HG02571 (cell line): ENCODE measurements around the gene TPRG1L.
"Not testable (repeated sequence)": the region's sequence is repeated elsewhere in the genome, so short reads cannot be mapped to it uniquely, and the experiment has no call there.

Experiments used
- ATAC-seq: cut with Tn5 transposase; IDR thresholded peaks from one replicate; pipeline ENCODE4 v1.9.1; 2021; ENCODE audit warnings: mild to moderate bottlenecking, moderate library complexity; ENCODE audit not compliant: unreplicated experiment

TPRG1L gene

DNA sequence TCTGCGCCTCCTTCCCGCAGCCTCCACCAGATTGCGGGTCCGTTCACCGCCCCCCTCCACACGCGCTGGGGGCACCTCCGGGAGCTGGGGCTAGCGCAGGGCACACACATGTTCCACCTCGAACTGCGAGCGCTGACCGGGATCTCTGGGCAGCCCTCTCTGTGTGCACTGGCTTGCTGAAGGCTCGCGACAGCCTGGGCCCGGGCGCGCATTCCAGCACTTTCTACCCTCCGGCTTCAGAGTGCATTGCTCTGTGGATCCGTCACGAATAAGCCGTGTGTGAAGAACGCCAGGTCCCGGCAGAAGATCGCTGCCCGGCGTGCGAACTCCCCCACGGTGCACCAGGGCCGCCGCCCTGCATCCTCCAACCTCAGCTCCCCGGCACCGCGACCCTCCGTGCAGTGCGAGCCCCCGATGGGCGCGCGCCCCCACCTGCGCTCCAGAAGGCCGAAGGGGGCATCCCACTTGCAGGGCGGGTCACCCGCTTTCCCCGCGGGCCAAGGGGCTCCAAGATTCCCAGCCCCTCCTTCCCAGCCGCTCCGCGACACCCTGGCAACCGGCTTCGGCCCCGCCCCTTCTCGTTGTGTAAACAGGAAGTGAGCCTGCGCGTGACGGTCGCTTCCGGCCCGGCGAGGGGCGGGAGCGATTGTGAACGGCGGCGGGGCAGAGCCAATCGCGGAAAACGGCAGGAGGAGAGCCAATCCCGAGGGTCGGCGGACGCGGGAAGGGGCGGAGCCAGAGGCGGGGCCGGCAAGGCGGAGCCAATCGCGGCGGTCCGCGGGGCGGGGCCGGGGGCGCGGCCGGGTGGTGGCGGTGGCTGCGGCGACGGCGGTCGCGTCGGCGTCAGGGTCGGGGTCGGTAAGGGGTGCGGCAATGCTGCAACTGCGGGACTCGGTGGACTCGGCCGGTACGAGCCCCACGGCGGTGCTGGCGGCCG lies at the start of gene TPRG1L:
TPRG1L (plus strand) TSS at position 816 of the 937 bp plus-strand sequence; CDS start at position 874, 58 bp downstream.
- ATAC-seq, result peak; percentile 90

GRCh38 chr1:3575515-3575914 lies 49.3 kb upstream of the TPRG1L start:
- ATAC-seq, result not testable (repeated sequence)

DNA sequence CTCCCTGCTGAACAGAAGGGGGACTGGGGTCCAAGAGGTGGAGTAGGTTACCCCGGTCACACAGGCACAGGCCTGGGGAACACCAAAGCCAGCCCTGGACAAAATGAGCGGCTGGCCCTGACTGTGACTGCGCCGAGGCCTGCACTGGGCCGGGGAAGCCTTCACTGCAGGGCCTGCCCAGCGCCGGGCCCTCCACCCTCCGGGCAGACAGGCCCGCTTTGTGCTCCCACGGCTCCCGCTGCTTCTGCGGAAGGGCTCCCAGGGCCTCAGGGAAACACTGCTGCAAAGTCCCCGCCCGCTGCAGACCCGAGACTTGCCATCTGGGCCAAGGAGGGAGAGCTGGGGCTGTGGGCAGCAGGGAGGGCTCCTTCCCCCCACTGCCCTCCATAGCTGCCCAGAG lies 48.8 kb upstream of the TPRG1L start:
- ATAC-seq, result no peak

DNA sequence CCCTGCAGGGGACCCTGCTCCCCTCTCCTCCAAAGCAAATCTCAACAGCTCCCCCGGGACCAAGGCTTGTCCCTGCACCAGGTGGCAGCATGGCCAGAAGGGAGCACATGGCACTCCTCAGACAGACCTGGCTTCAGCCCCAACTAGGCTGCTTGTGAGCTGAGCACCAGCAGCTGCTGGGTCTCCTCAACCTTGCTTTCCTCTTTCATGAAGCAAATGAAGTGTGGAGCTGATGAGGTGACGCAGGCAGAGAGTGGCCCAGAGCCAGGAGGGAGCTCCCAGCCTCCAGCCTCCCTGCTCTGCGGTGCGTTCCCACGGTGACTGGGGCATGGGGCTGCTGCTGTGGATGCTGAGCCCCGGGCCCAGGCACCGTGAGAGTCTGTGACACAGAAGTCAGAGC lies 47.5 kb upstream of the TPRG1L start:
- ATAC-seq, result no peak

DNA sequence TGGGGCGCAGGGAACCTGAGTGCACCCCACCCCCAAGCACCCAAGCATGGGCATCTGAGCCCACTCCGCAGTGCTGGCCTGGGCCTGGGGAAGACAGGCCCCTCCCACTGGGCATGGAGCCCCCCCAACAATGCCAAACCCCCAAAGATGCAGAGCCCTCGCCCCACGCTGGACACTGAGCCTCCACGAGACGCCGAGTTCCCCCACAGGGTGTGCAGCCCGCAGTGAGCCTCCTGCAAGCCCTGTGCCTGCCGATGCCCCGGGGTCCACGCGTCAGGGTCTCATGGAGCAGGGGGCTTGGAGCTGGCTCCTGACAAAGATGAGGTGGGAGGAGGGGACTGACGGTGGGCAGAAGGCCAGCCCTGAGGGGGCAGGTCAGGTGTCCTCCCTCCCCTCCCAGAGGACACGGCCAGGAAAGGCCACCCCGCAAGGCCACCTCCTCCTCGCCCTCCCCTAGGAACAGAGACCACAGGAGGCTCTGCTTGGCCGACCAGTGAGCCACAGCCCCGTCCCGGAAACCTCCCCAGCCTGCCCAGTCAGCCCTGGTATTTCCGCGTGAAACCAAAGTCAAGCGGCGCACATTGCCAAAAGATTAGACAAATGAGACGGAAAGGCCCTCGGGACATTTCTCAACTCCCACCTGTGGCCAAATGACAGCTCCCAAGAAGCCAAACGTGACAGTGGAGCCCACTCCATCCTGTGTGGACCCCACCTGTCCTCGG lies 46.9 kb upstream of the TPRG1L start:
- ATAC-seq, result no peak

- no peak for ATAC-seq
These were observed 46.4 kb upstream of the TPRG1L start for GRCh38 chr1:3578433-3578805.

DNA sequence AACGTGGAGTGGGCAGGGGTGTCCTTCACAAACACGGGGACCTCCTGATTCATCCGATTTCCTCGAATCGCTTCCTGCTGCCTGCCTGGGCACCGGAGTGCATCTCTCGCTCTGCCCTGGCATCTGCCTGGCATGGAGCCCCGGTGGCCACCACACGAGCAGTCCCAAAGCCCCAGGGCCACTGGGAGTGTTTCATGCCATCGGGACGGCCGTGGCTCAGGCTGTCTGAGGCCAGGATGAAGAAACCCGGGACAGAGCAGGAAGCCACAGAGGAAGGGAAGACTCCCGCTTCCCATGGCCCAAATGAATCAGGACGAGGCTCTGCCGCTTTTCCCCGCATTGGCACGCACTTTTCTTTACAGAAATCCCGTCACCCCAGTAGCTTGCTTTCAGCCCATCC lies 45.9 kb upstream of the TPRG1L start:
- no peak for ATAC-seq

GRCh38 chr1:3579626-3580025 lies 45.2 kb upstream of the TPRG1L start:
- no peak for ATAC-seq

DNA sequence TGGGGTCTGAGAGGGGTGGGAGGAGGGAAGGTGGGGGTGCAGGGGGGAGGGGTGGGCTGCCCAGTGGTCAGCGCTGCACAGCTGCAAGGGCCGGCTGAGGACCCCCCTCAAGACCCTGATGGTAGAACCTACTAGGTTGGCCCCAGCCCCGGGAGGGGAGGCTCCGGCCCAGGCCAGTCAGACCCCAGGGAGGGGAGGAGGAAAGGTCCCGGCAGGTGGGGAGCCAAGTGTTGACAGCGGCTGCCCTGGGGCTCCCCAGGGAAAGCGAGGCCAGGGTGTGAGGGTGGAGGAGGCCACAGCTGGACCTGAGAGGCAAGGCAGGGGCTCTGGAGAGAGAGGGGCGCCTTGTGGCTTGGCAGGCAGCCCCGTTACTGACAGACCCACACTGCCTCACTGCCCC lies 44.6 kb upstream of the TPRG1L start:
- no peak for ATAC-seq

DNA sequence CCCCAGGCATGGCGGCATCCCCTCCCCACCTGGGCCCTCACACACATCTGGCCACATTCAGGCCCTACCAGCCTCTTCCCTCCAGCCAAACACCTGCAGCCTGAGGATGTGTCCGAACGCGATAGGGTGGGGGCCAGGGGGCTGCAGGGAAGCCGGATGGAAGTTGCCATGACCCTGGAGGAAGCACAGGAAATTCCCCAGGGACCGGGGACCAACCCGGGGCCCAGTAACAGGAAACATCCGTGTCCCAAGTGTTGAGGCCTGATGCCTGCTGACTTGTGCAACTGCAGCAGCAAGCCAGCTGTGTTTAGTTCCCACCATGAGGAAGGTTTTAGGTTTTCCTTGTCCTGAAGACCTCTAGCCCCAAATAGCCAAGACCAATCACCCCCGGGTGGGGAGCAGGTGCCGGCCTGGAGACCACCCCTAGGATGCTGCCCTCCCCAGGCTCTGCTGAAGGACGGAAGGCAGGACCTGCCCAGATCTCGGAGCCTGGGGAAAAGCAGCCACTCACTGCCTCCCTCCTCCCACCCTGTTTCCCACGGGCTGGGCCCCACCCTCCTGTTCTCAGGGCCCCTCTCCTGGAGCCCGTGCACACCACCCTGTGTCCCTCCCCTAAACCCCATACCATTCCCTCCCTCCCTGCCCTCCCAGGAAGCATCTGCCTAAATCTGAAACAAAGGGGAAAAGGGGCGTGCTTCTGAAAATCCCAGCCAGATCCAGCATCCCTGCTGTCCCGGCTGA lies 43.3 kb upstream of the TPRG1L start:
- ATAC-seq, result no peak

GRCh38 chr1:3583751-3584150 lies 41.1 kb upstream of the TPRG1L start:
- not testable (repeated sequence) for ATAC-seq

GRCh38 chr1:3584915-3585314 lies 39.9 kb upstream of the TPRG1L start:
- no peak for ATAC-seq

DNA sequence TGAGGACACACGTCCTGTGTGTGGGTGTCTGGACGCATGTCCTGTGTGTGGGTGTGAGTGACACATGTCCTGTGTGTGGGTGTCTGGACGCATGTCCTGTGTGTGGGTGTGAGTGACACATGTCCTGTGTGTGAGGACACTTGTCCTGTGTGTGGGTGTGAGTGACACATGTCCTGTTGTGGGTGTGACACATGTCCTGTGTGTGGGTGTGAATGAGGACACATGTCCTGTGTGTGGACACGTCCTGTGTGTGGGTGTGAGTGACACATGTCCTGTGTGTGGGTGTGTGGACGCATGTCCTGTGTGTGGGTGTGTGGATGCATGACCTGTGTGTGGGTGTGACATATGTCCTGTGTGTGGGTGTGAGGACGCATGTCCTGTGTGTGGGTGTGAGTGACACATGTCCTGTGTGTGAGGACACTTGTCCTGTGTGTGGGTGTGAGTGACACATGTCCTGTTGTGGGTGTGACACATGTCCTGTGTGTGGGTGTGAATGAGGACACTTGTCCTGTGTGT lies 39.4 kb upstream of the TPRG1L start:
- ATAC-seq, result not testable (repeated sequence)

GRCh38 chr1:3585940-3586568 lies 38.8 kb upstream of the TPRG1L start:
- no peak for ATAC-seq

DNA sequence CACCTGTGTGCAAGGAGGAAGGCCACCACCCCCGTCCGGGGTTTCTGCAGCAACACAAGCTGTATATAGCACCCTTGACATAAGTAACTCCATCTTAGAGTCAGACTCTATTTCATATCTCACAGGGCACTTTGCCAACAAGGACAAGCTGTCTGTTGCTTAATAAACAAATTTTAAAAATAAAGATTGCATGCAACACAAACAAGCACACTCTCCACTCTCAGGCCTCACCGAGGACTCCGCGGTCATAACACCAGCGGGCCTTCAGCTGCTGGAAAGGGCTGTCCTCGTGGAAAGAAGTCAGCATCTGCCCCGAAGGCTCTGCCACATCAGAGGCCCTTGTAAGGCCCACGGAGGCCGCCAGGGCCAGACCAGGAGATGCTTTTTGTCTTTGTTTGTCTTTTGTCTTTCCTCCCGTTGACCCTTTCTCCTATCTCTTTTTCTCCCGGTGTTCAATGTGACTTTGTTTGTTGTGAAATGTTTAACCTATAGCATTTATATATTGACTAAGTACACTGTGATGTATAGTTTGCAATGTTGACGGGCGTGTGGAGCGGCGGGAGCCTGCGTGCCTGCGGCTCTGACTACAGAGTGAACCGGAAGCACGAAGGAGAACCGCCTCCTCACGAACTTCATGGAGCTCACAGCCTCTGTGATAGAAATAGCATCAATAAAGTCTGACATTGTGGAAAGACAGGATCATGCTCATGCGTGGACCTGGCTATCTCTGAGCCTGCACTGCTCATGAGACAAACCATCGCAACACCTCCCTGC lies 37.6 kb upstream of the TPRG1L start:
- no peak for ATAC-seq

DNA sequence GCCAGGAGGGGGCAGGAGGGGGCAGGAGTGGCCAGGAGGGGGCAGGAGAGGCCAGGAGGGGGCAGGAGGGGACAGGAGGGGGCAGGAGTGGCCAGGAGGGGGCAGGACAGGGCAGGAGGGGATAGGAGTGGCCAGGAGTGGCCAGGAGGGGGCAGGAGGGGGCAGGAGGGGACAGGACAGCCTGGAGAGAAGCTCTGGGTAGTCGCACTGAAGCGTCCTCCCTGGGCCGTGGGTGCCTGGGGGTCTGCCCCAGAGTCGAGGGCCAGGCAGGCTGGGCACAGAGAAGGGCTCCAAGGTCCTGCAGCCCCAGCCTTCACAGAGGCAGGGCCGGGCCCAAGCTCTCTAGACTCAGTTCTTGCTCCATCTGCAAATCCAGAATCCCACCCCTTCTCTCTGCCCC lies 36.4 kb upstream of the TPRG1L start:
- no peak for ATAC-seq

- no peak for ATAC-seq
These were observed 34.6 kb upstream of the TPRG1L start for GRCh38 chr1:3590139-3590763.

- no peak for ATAC-seq
These were observed 33.6 kb upstream of the TPRG1L start for GRCh38 chr1:3590951-3591865.
